ENCODE results near the gene REPIN1. TPM values are rescaled to one million over a fixed set of nuclear protein-coding genes. Genes with fewer than 3 reads are reported as not detected.

Gene REPIN1
- total RNA-seq, 3 donors from 2014 or later (not counting 1 experiment from before 2014, with no cell fraction given) = 58.9 to 79.4 (median 76.5) TPM

GRCh38 chr7:150408393-150409299 is 40.0 kb downstream of the REPIN1 start:
- ATAC-seq (no peak), DNase-seq (no peak)
- WGBS (ENCODE audit: insufficient coverage) = 85% methylated on average over 21 of the region's 22 CpGs
- Mint-ChIP-seq H3K4me3 (peak overlapping the region; percentile 17), H3K36me3 (no peaks in the 10 kb centered on the region), H3K9me3 (no peaks in the 10 kb centered on the region), H3K4me1 (peaks cover 34 to 37% of the 10 kb centered on the region in 2 donors), H3K27me3 (ENCODE audit: low read depth in 2 of 2) (no peaks in the 10 kb centered on the region), H3K27ac (peak overlapping the region; percentile 75 to 88)
- intact Hi-C loops (cut with micrococcal nuclease) = no loop called here
- H3K4me1 ChIP-seq (ENCODE audit: control insufficient read depth, insufficient read depth, low read length) = peaks cover 40% of the 10 kb centered on the region
- H3K36me3 ChIP-seq (ENCODE audit: control insufficient read depth, insufficient read depth, low read length) = peaks cover 12% of the 10 kb centered on the region
- no peak for TF ChIP-seq CTCF (IDR thresholded peaks at IDR 0.05)
- H3K27ac ChIP-seq (ENCODE audit: low read length) = peak overlapping the region; percentile 64
- H3K27me3 ChIP-seq (ENCODE audit: control insufficient read depth, insufficient read depth, low read length) = no peaks in the 10 kb centered on the region
- H3K4me3 ChIP-seq (ENCODE audit: low read length) = no peak overlapping the region
- no peaks in the 10 kb centered on the region for H3K9me3 ChIP-seq (ENCODE audit: control insufficient read depth, insufficient read depth, low read length)

GRCh38 chr7:150409300-150410030 is 40.8 kb downstream of the REPIN1 start:
- intact Hi-C loops (cut with micrococcal nuclease) = no loop called here
- Histone ChIP-seq H3K4me3 (ENCODE audit: low read length) (no peak overlapping the region), H3K36me3 (ENCODE audit: control insufficient read depth, insufficient read depth, low read length) (peaks cover 12% of the 10 kb centered on the region), H3K4me1 (ENCODE audit: control insufficient read depth, insufficient read depth, low read length) (peaks cover 32% of the 10 kb centered on the region), H3K9me3 (ENCODE audit: control insufficient read depth, insufficient read depth, low read length) (no peaks in the 10 kb centered on the region), H3K27me3 (ENCODE audit: control insufficient read depth, insufficient read depth, low read length) (no peaks in the 10 kb centered on the region), H3K27ac (ENCODE audit: low read length) (peak overlapping the region; percentile 47)
- TF ChIP-seq CTCF (IDR thresholded peaks at IDR 0.05) = no peak
- 86% methylated on average over 8 of the region's 10 CpGs for WGBS (ENCODE audit: insufficient coverage)
- no peaks in the 10 kb centered on the region for H3K9me3 Mint-ChIP-seq
- peak overlapping the region; percentile 75 to 88 for H3K27ac Mint-ChIP-seq
- no peak for DNase-seq
- H3K36me3 Mint-ChIP-seq = no peaks in the 10 kb centered on the region
- no peak overlapping the region for H3K4me3 Mint-ChIP-seq
- H3K27me3 Mint-ChIP-seq (ENCODE audit: low read depth in 2 of 2) = no peaks in the 10 kb centered on the region
- ATAC-seq = no peak
- peaks cover 28 to 31% of the 10 kb centered on the region in 2 donors for H3K4me1 Mint-ChIP-seq

- Mint-ChIP-seq H3K27ac (no peak overlapping the region), H3K4me1 (peaks cover 25 to 27% of the 10 kb centered on the region in 2 donors), H3K9me3 (no peaks in the 10 kb centered on the region), H3K4me3 (no peak overlapping the region), H3K27me3 (ENCODE audit: low read depth in 2 of 2) (no peaks in the 10 kb centered on the region), H3K36me3 (no peaks in the 10 kb centered on the region)
- TF ChIP-seq CTCF (IDR thresholded peaks at IDR 0.05) = no peak
- Histone ChIP-seq H3K36me3 (ENCODE audit: control insufficient read depth, insufficient read depth, low read length) (peaks cover 12% of the 10 kb centered on the region), H3K4me1 (ENCODE audit: control insufficient read depth, insufficient read depth, low read length) (peaks cover 28% of the 10 kb centered on the region), H3K4me3 (ENCODE audit: low read length) (no peak overlapping the region), H3K9me3 (ENCODE audit: control insufficient read depth, insufficient read depth, low read length) (no peaks in the 10 kb centered on the region), H3K27ac (ENCODE audit: low read length) (no peak overlapping the region), H3K27me3 (ENCODE audit: control insufficient read depth, insufficient read depth, low read length) (no peaks in the 10 kb centered on the region)
- intact Hi-C loops (cut with micrococcal nuclease) = no loop called here
- 94% methylated on average over 7 of the region's 7 CpGs for WGBS (ENCODE audit: insufficient coverage)
- DNase-seq (no peak), ATAC-seq (no peak)
These were observed 41.5 kb downstream of the REPIN1 start for GRCh38 chr7:150410131-150410530.

All from natural killer cell (primary cell).